Frontal cortex (tissue), 4 donors: ENCODE data around the gene ICE2. TPM values are rescaled to one million over a fixed set of nuclear protein-coding genes. Genes with fewer than 3 reads are reported as not detected.

Experiments used
- DNase-seq, 2 donors: peaks; one replicate each; pipeline ENCODE4 v3.0.0; 2012; ENCODE audit warnings: low spot score in 2 of 2
- FAIRE-seq: peaks from 2 replicates; lab custom pipeline; 2012; peaks lifted over from hg19 to GRCh38; lab: Jason Lieb, UNC
- total RNA-seq: library from RNA; depleted of rRNA; stranded (reverse); fragments of >200 nt; gene quantifications from one replicate; pipeline ENCODE4 v1.2.3, GENCODE V29; 2014
- donor health status: control.
- donor health status: control.
- donor health status: control.

The ICE2 gene
- total RNA-seq, 1 donor from 2014 or later: 38.3 TPM

GRCh38 chr15:60496853-60497252 lies 17.9 kb upstream of the ICE2 start:
- no peak for DNase-seq
- no peak for FAIRE-seq

- DNase-seq (no peak), FAIRE-seq (no peak)
These were observed 15.2 kb upstream of the ICE2 start for GRCh38 chr15:60494108-60494507.

GRCh38 chr15:60493166-60493565 lies 14.2 kb upstream of the ICE2 start:
- no peak for FAIRE-seq
- no peak for DNase-seq

- DNase-seq (no peak), FAIRE-seq (no peak)
These were observed 7.8 kb upstream of the ICE2 start for GRCh38 chr15:60486742-60487141.

- DNase-seq (no peak), FAIRE-seq (no peak)
These were observed 6.6 kb upstream of the ICE2 start for GRCh38 chr15:60485365-60486055.

GRCh38 chr15:60483042-60483441 lies 4.1 kb upstream of the ICE2 start:
- no peak for FAIRE-seq
- no peak for DNase-seq

GRCh38 chr15:60480888-60481287 lies 1.9 kb upstream of the ICE2 start:
- FAIRE-seq: no peak
- DNase-seq: no peak

GRCh38 chr15:60480149-60480548 lies 1.2 kb upstream of the ICE2 start:
- FAIRE-seq (no peak), DNase-seq (no peak)

- DNase-seq (no peak), FAIRE-seq (no peak)
These were observed 594 bp upstream of the ICE2 start for GRCh38 chr15:60479361-60480110.

GRCh38 chr15:60477916-60478565 lies 901 bp downstream of the ICE2 start:
- FAIRE-seq (no peak), DNase-seq (peak; percentile 6 to 20)

GRCh38 chr15:60477164-60477563 lies 1.8 kb downstream of the ICE2 start:
- no peak for DNase-seq
- FAIRE-seq: no peak

GRCh38 chr15:60476713-60477112 lies 2.2 kb downstream of the ICE2 start:
- DNase-seq (no peak), FAIRE-seq (no peak)

GRCh38 chr15:60473135-60473534 lies 5.8 kb downstream of the ICE2 start:
- FAIRE-seq (no peak), DNase-seq (no peak)

GRCh38 chr15:60471314-60471713 lies 7.6 kb downstream of the ICE2 start:
- DNase-seq (no peak), FAIRE-seq (no peak)

- DNase-seq (no peak), FAIRE-seq (no peak)
These were observed 8.9 kb downstream of the ICE2 start for GRCh38 chr15:60469893-60470641.

GRCh38 chr15:60464836-60465630 lies 13.9 kb downstream of the ICE2 start:
- DNase-seq (no peak), FAIRE-seq (no peak)

- no peak for DNase-seq
- no peak for FAIRE-seq
These were observed 16.9 kb downstream of the ICE2 start for GRCh38 chr15:60462027-60462426.

- no peak for DNase-seq
- no peak for FAIRE-seq
These were observed 18.0 kb downstream of the ICE2 start for GRCh38 chr15:60460931-60461330.

- FAIRE-seq: no peak
- DNase-seq: no peak
These were observed 20.2 kb downstream of the ICE2 start for GRCh38 chr15:60458721-60459120.

- FAIRE-seq (no peak), DNase-seq (no peak)
These were observed 21.0 kb downstream of the ICE2 start for GRCh38 chr15:60457985-60458384.
